A204.1 (cell line): Measurements from ENCODE around the gene HOXD9.

Experiments
- FAIRE-seq: peaks from 2 replicates; lab custom pipeline; 2012; peaks lifted over from hg19 to GRCh38; lab: Jason Lieb, UNC

HOXD9 gene

GRCh38 chr2:176138526-176138922 is 16.0 kb downstream of the HOXD9 start:
- no peak for FAIRE-seq

GRCh38 chr2:176138923-176139660 is 16.6 kb downstream of the HOXD9 start:
- no peak for FAIRE-seq

GRCh38 chr2:176139661-176140512 is 17.4 kb downstream of the HOXD9 start:
- FAIRE-seq, result no peak

- FAIRE-seq, result no peak
Measured at GRCh38 chr2:176140513-176141317, 18.2 kb downstream of the HOXD9 start.

GRCh38 chr2:176142281-176142680 is 19.8 kb downstream of the HOXD9 start:
- no peak for FAIRE-seq

- no peak for FAIRE-seq
Measured at GRCh38 chr2:176145085-176145969, 22.8 kb downstream of the HOXD9 start.

GRCh38 chr2:176146101-176146500 is 23.6 kb downstream of the HOXD9 start:
- no peak for FAIRE-seq

GRCh38 chr2:176146645-176147044 is 24.1 kb downstream of the HOXD9 start:
- FAIRE-seq, result no peak

- FAIRE-seq, result no peak
Measured at GRCh38 chr2:176147210-176147799, 24.8 kb downstream of the HOXD9 start.

- FAIRE-seq, result no peak
Measured at GRCh38 chr2:176147800-176148496, 25.4 kb downstream of the HOXD9 start.

- FAIRE-seq, result no peak
Measured at GRCh38 chr2:176148751-176149421, 26.4 kb downstream of the HOXD9 start.

GRCh38 chr2:176149481-176149938 is 27.0 kb downstream of the HOXD9 start:
- FAIRE-seq, result no peak

GRCh38 chr2:176149939-176150583 is 27.5 kb downstream of the HOXD9 start:
- no peak for FAIRE-seq

- no peak for FAIRE-seq
Measured at GRCh38 chr2:176150584-176151441, 28.3 kb downstream of the HOXD9 start.

GRCh38 chr2:176151442-176152287 is 29.1 kb downstream of the HOXD9 start, which contains the start of gene HOXD4:
HOXD4 (plus strand) TSS chr2:176151550; CDS start chr2:176151634, 84 bp downstream.
- FAIRE-seq, result no peak

GRCh38 chr2:176152350-176153181 is 30.0 kb downstream of the HOXD9 start:
- no peak for FAIRE-seq
